Astrocyte (in vitro differentiated cells and primary cell): Measurements from ENCODE around the gene IKZF2. TPM values are rescaled to one million over a fixed set of nuclear protein-coding genes. Genes with fewer than 3 reads are reported as not detected.

Experiments used
- DNase-seq: peaks from one replicate; pipeline ENCODE4 v3.0.0-alpha.2; 2010; ENCODE audit warnings: low read depth
- FAIRE-seq: peaks from 2 replicates; lab custom pipeline; 2011; peaks lifted over from hg19 to GRCh38; lab: Jason Lieb, UNC
- H2AFZ ChIP-seq: 2 replicates; pipeline ENCODE4 v1.6.0; 2012; ENCODE audit warnings: low read depth, low read length, inconsistent platforms
- H3K27ac ChIP-seq: 2 replicates; pipeline ENCODE4 v1.5.1; 2011; ENCODE audit warnings: low read depth, low read length, inconsistent platforms
- H3K27me3 ChIP-seq: 2 replicates; pipeline ENCODE4 v1.6.0; 2011; ENCODE audit warnings: low read length, inconsistent platforms; ENCODE audit not compliant: insufficient read depth
- H3K36me3 ChIP-seq: 2 replicates; pipeline ENCODE4 v1.5.1; 2011; ENCODE audit warnings: low read length, inconsistent platforms; ENCODE audit not compliant: insufficient read depth
- H3K4me1 ChIP-seq: 2 replicates; pipeline ENCODE4 v1.5.1; 2011; ENCODE audit warnings: low read length, inconsistent platforms; ENCODE audit not compliant: insufficient read depth
- H3K4me2 ChIP-seq: 2 replicates; pipeline ENCODE4 v1.6.0; 2012; ENCODE audit warnings: low read length, inconsistent platforms
- H3K4me3 ChIP-seq: 2 replicates; pipeline ENCODE4 v1.5.1; 2011; ENCODE audit warnings: low read depth, mild to moderate bottlenecking, low read length, inconsistent platforms; ENCODE audit not compliant: insufficient read depth
- H3K79me2 ChIP-seq: 2 replicates; pipeline ENCODE4 v1.6.0; 2012; ENCODE audit warnings: mild to moderate bottlenecking, low read length, inconsistent platforms; ENCODE audit not compliant: insufficient read depth
- H3K9ac ChIP-seq: 2 replicates; pipeline ENCODE4 v1.6.0; 2012; ENCODE audit warnings: mild to moderate bottlenecking, low read length, inconsistent platforms
- H3K9me3 ChIP-seq: 2 replicates; pipeline ENCODE4 v1.5.1; 2012; ENCODE audit warnings: low read depth, mild to moderate bottlenecking, low read length, inconsistent platforms; ENCODE audit not compliant: insufficient read depth
- H4K20me1 ChIP-seq: 2 replicates; pipeline ENCODE4 v1.6.0; 2012; ENCODE audit warnings: low read length, inconsistent platforms; ENCODE audit not compliant: insufficient read depth
- H3K27ac Mint-ChIP-seq: one replicate; pipeline ENCODE4 v1.8.0; 2021; ENCODE audit warnings: mild to moderate bottlenecking, mixed read lengths; ENCODE audit not compliant: unreplicated experiment
- H3K27me3 Mint-ChIP-seq: one replicate; pipeline ENCODE4 v1.8.0; 2021; ENCODE audit warnings: low read depth, mixed read lengths; ENCODE audit not compliant: unreplicated experiment
- H3K36me3 Mint-ChIP-seq: one replicate; pipeline ENCODE4 v1.8.0; 2021; ENCODE audit warnings: low read depth, mixed read lengths; ENCODE audit not compliant: unreplicated experiment
- H3K4me1 Mint-ChIP-seq: one replicate; pipeline ENCODE4 v1.8.0; 2021; ENCODE audit warnings: low read depth, mixed read lengths; ENCODE audit not compliant: unreplicated experiment
- H3K4me3 Mint-ChIP-seq: one replicate; pipeline ENCODE4 v1.8.0; 2021; ENCODE audit warnings: mild to moderate bottlenecking, moderate library complexity, mixed read lengths; ENCODE audit not compliant: unreplicated experiment
- H3K9me3 Mint-ChIP-seq: one replicate; pipeline ENCODE4 v1.8.0; 2021; ENCODE audit warnings: mild to moderate bottlenecking, mixed read lengths; ENCODE audit not compliant: unreplicated experiment
- CTCF ChIP-seq: IDR thresholded peaks from 2 replicates; pipeline ENCODE4 v1.5.1; 2011; ENCODE audit warnings: low read depth, mild to moderate bottlenecking, inconsistent platforms, low read length, moderate library complexity; ENCODE audit not compliant: insufficient read depth
- EZH2 ChIP-seq: IDR thresholded peaks from 2 replicates; pipeline ENCODE4 v1.6.1; 2012; ENCODE audit warnings: mild to moderate bottlenecking, low read length, inconsistent platforms; ENCODE audit not compliant: insufficient read depth
- total RNA-seq: library from RNA; stranded (reverse); gene quantifications from 2 replicates; pipeline ENCODE4 v1.2.1, GENCODE V29; 2021

Gene IKZF2
- total RNA-seq, 1 donor from 2014 or later, result 15.5 TPM

GRCh38 chr2:213101109-213101508, 50.3 kb downstream of the IKZF2 start:
- Histone ChIP-seq H3K9me3 (no peaks in the 10 kb centered on the region), H3K27ac (no peak overlapping the region), H3K4me3 (no peak overlapping the region), H4K20me1 (no peaks in the 10 kb centered on the region), H3K4me1 (no peaks in the 10 kb centered on the region), H3K36me3 (no peaks in the 10 kb centered on the region), H3K27me3 (no peaks in the 10 kb centered on the region), H2AFZ (no peak overlapping the region), H3K4me2 (no peak overlapping the region), H3K79me2 (no peaks in the 10 kb centered on the region), H3K9ac (no peak overlapping the region)
- H3K27ac Mint-ChIP-seq, result no peak overlapping the region
- H3K4me3 Mint-ChIP-seq, result no peak overlapping the region
- H3K36me3 Mint-ChIP-seq, result no peaks in the 10 kb centered on the region
- no peaks in the 10 kb centered on the region for H3K27me3 Mint-ChIP-seq
- FAIRE-seq, result no peak
- peaks cover 11% of the 10 kb centered on the region for H3K4me1 Mint-ChIP-seq
- DNase-seq, result no peak
- no peak for TF ChIP-seq EZH2
- no peak for TF ChIP-seq CTCF
- H3K9me3 Mint-ChIP-seq, result no peaks in the 10 kb centered on the region

GRCh38 chr2:213098612-213099011, 52.8 kb downstream of the IKZF2 start:
- Histone ChIP-seq H3K27ac (no peak overlapping the region), H3K79me2 (no peaks in the 10 kb centered on the region), H3K9ac (no peak overlapping the region), H2AFZ (no peak overlapping the region), H4K20me1 (no peaks in the 10 kb centered on the region), H3K36me3 (no peaks in the 10 kb centered on the region), H3K4me1 (no peaks in the 10 kb centered on the region), H3K27me3 (no peaks in the 10 kb centered on the region), H3K4me3 (no peak overlapping the region), H3K9me3 (no peaks in the 10 kb centered on the region), H3K4me2 (no peak overlapping the region)
- Mint-ChIP-seq H3K36me3 (no peaks in the 10 kb centered on the region), H3K9me3 (no peaks in the 10 kb centered on the region), H3K4me3 (no peak overlapping the region), H3K27me3 (no peaks in the 10 kb centered on the region), H3K4me1 (peaks cover 1% of the 10 kb centered on the region), H3K27ac (no peak overlapping the region)
- DNase-seq (no peak), FAIRE-seq (no peak)
- TF ChIP-seq EZH2 (no peak), CTCF (no peak)

- no peaks in the 10 kb centered on the region for H3K27me3 ChIP-seq
- DNase-seq, result no peak
- no peaks in the 10 kb centered on the region for H3K36me3 Mint-ChIP-seq
- no peak for FAIRE-seq
- no peaks in the 10 kb centered on the region for H3K9me3 Mint-ChIP-seq
- no peak overlapping the region for H3K9ac ChIP-seq
- TF ChIP-seq EZH2, result no peak
- TF ChIP-seq CTCF, result no peak
- no peaks in the 10 kb centered on the region for H3K79me2 ChIP-seq
- no peak overlapping the region for H3K27ac Mint-ChIP-seq
- no peak overlapping the region for H3K27ac ChIP-seq
- H3K4me1 ChIP-seq, result no peaks in the 10 kb centered on the region
- no peaks in the 10 kb centered on the region for H3K27me3 Mint-ChIP-seq
- H3K36me3 ChIP-seq, result no peaks in the 10 kb centered on the region
- H3K4me3 ChIP-seq, result no peak overlapping the region
- H3K9me3 ChIP-seq, result no peaks in the 10 kb centered on the region
- H3K4me1 Mint-ChIP-seq, result peaks cover 19% of the 10 kb centered on the region
- no peak overlapping the region for H3K4me3 Mint-ChIP-seq
- no peak overlapping the region for H2AFZ ChIP-seq
- H3K4me2 ChIP-seq, result no peak overlapping the region
- no peaks in the 10 kb centered on the region for H4K20me1 ChIP-seq
These were observed 59.6 kb downstream of the IKZF2 start for GRCh38 chr2:213091765-213092164.
